H1 (cell line): ENCODE results near the gene HSPB1. TPM values are rescaled to one million over a fixed set of nuclear protein-coding genes. Genes with fewer than 3 reads are reported as not detected.

ENCODE experiments used
- CTCF ChIA-PET: fragments of 300-600 bp; sonication (Branson Sonifier 250); formaldehyde crosslinking; loops from one replicate; lab custom pipeline; 2021; ENCODE audit not compliant: partially characterized antibody; lab: Charles Lee
- POLR2A ChIA-PET: fragments of 300-600 bp; sonication (Branson Sonifier 250); formaldehyde crosslinking; loops from one replicate; lab custom pipeline; 2021; ENCODE audit warnings: inconsistent platforms; ENCODE audit not compliant: partially characterized antibody; lab: Charles Lee
- DNase-seq, 2 experiments: peaks; one replicate each; pipeline versions ENCODE4 v3.0.0 to v3.0.0-alpha.2; 2010 to 2022; ENCODE audit warnings: low spot score in 2 of 2, low read depth in 1 of 2, mixed read lengths in 1 of 2
- FAIRE-seq: peaks from 2 replicates; lab custom pipeline; 2011; peaks lifted over from hg19 to GRCh38; lab: Jason Lieb, UNC
- H2AFZ ChIP-seq: 2 replicates; pipeline ENCODE4 v1.8.1; 2012; ENCODE audit warnings: low read length, inconsistent platforms
- H2AK5ac ChIP-seq: 2 replicates; pipeline ENCODE4 v1.6.1; 2013; ENCODE audit warnings: low read depth, low read length
- H2BK120ac ChIP-seq: replicated peaks from 2 replicates; pipeline ENCODE3; 2013; ENCODE audit warnings: low read depth, low read length, inconsistent platforms
- H2BK12ac ChIP-seq: 2 replicates; pipeline ENCODE4 v1.6.1; 2013; ENCODE audit warnings: low read depth, low read length
- H2BK15ac ChIP-seq: 2 replicates; pipeline ENCODE4 v1.6.1; 2013; ENCODE audit warnings: low read length
- H2BK20ac ChIP-seq: 2 replicates; pipeline ENCODE4 v1.6.1; 2013; ENCODE audit warnings: low read length
- H2BK5ac ChIP-seq: 2 replicates; pipeline ENCODE4 v1.6.1; 2013; ENCODE audit warnings: low read depth, low read length
- H3K14ac ChIP-seq: 2 replicates; pipeline ENCODE4 v1.6.1; 2013; ENCODE audit warnings: inconsistent platforms; ENCODE audit not compliant: insufficient read length
- H3K18ac ChIP-seq: 2 replicates; pipeline ENCODE4 v1.6.1; 2013; ENCODE audit warnings: low read length; ENCODE audit errors: extremely low read depth
- H3K23ac ChIP-seq: 2 replicates; pipeline ENCODE4 v1.6.1; 2013; ENCODE audit warnings: inconsistent platforms; ENCODE audit not compliant: insufficient read length
- H3K23me2 ChIP-seq: 2 replicates; pipeline ENCODE4 v1.6.1; 2013; ENCODE audit warnings: low read depth, low read length
- H3K27ac ChIP-seq: 2 replicates; pipeline ENCODE4 v1.6.1; 2011; ENCODE audit warnings: low read depth, low read length, inconsistent platforms
- H3K27me3 ChIP-seq, 4 experiments: replicated peaks in 1 of 4; 1 replicate in 1 of 4; 2 replicates in 3 of 4; pipeline versions ENCODE4 v1.6.1 to v1.8.1; 2011 to 2013; ENCODE audit warnings: low read length in 3 of 4, mild to moderate bottlenecking in 3 of 4, inconsistent platforms in 2 of 4, mixed read lengths in 2 of 4, moderate library complexity in 1 of 4; ENCODE audit not compliant: control insufficient read depth in 3 of 4, insufficient read depth in 3 of 4; ENCODE audit errors: extremely low read depth in 1 of 4
- H3K36me3 ChIP-seq, 4 experiments: 2 replicates each; pipeline versions ENCODE4 v1.6.1 to v1.8.1; 2011 to 2013; ENCODE audit warnings: mild to moderate bottlenecking in 4 of 4, low read length in 3 of 4, moderate library complexity in 2 of 4, control low read depth in 1 of 4, inconsistent platforms in 1 of 4; ENCODE audit not compliant: insufficient read depth in 4 of 4, control insufficient read depth in 2 of 4
- H3K4ac ChIP-seq: replicated peaks from 2 replicates; pipeline ENCODE3; 2013; ENCODE audit warnings: low read length, low read depth, mixed read lengths, inconsistent platforms; ENCODE audit not compliant: insufficient read length
- H3K4me1 ChIP-seq, 4 experiments: replicated peaks in 1 of 4; 1 replicate in 1 of 4; 2 replicates in 3 of 4; pipeline versions ENCODE4 v1.6.1 to v1.8.1; 2011 to 2013; ENCODE audit warnings: low read length in 3 of 4, inconsistent platforms in 2 of 4, mixed read lengths in 1 of 4; ENCODE audit not compliant: insufficient read depth in 4 of 4, control insufficient read depth in 3 of 4
- H3K4me2 ChIP-seq, 2 experiments: 2 replicates each; pipeline versions ENCODE4 v1.6.1 to v1.8.1; 2011 to 2013; ENCODE audit warnings: low read depth in 2 of 2, low read length in 2 of 2, control low read depth in 1 of 2, inconsistent platforms in 1 of 2, mild to moderate bottlenecking in 1 of 2; ENCODE audit not compliant: insufficient read depth in 1 of 2
- H3K4me3 ChIP-seq, 4 experiments: fragments of 200-600, 300-600 bp in 1 of 4; sonication (generic), shearing (Covaris generic), sonication (Bioruptor Twin) in 1 of 4; 2 replicates each; pipeline versions ENCODE4 v1.5.1 to v1.8.1; 2011 to 2016; ENCODE audit warnings: low read length in 4 of 4, low read depth in 3 of 4, control low read depth in 2 of 4, inconsistent platforms in 2 of 4, mild to moderate bottlenecking in 2 of 4, mixed read lengths in 1 of 4, moderate library complexity in 1 of 4; ENCODE audit not compliant: insufficient read depth in 2 of 4; ENCODE audit errors: extremely low read depth in 1 of 4
- H3K56ac ChIP-seq: replicated peaks from 2 replicates; pipeline ENCODE3; 2013; ENCODE audit warnings: low read depth, mild to moderate bottlenecking, mixed read lengths, low read length, inconsistent platforms; ENCODE audit not compliant: insufficient read length
- H3K79me1 ChIP-seq: 2 replicates; pipeline ENCODE4 v1.6.1; 2013; ENCODE audit warnings: low read depth, low read length, control low read depth
- H3K79me2 ChIP-seq, 2 experiments: 2 replicates each; pipeline versions ENCODE4 v1.6.1 to v1.8.1; 2012 to 2013; ENCODE audit warnings: low read length in 2 of 2, mild to moderate bottlenecking in 2 of 2, inconsistent platforms in 1 of 2; ENCODE audit not compliant: insufficient read depth in 2 of 2, control insufficient read depth in 1 of 2
- H3K9ac ChIP-seq, 4 experiments: replicated peaks in 1 of 4; 1 replicate in 1 of 4; 2 replicates in 3 of 4; pipeline versions ENCODE4 v1.6.1 to v1.8.1; 2011 to 2013; ENCODE audit warnings: low read depth in 3 of 4, low read length in 3 of 4, control low read depth in 2 of 4, mild to moderate bottlenecking in 2 of 4, moderate library complexity in 2 of 4, inconsistent platforms in 1 of 4; ENCODE audit errors: extremely low read depth in 1 of 4
- H3K9me3 ChIP-seq, 2 experiments: 2 replicates each; pipeline versions ENCODE4 v1.6.1 to v1.8.1; 2012 to 2013; ENCODE audit warnings: mild to moderate bottlenecking in 2 of 2, moderate library complexity in 2 of 2, control low read depth in 1 of 2, inconsistent platforms in 1 of 2, low read depth in 1 of 2, low read length in 1 of 2, mixed read lengths in 1 of 2; ENCODE audit not compliant: insufficient read depth in 2 of 2
- H4K20me1 ChIP-seq, 2 experiments: replicated peaks in 1 of 2; 2 replicates each; pipeline versions ENCODE3 to v1.8.1; 2011 to 2013; ENCODE audit warnings: inconsistent platforms in 2 of 2, low read length in 2 of 2, mild to moderate bottlenecking in 1 of 2; ENCODE audit not compliant: insufficient read depth in 2 of 2, control insufficient read depth in 1 of 2
- H4K5ac ChIP-seq: 2 replicates; pipeline ENCODE4 v1.6.1; 2013; ENCODE audit warnings: low read length, low read depth, mixed read lengths, inconsistent platforms; ENCODE audit not compliant: insufficient read length
- H4K8ac ChIP-seq: 2 replicates; pipeline ENCODE4 v1.8.0; 2013; ENCODE audit warnings: mild to moderate bottlenecking, moderate library complexity, low read length, inconsistent platforms; ENCODE audit not compliant: insufficient read depth; ENCODE audit errors: extremely low read depth
- H4K91ac ChIP-seq: replicated peaks from 2 replicates; pipeline ENCODE3; 2013; ENCODE audit warnings: low read length, mixed read lengths, inconsistent platforms; ENCODE audit not compliant: insufficient read length
- POLR2A ChIP-seq, 2 experiments: IDR thresholded peaks; 1 replicate in 1 of 2; 2 replicates in 1 of 2; pipeline ENCODE4 v1.6.1; 2011; ENCODE audit warnings: low read depth in 2 of 2, low read length in 2 of 2, mild to moderate bottlenecking in 2 of 2; ENCODE audit errors: control extremely low read depth in 1 of 2
- POLR2AphosphoS5 ChIP-seq: IDR thresholded peaks from 2 replicates; pipeline ENCODE4 v1.6.1; 2011; ENCODE audit warnings: low read depth, low read length
- RBBP5 ChIP-seq: IDR thresholded peaks from 2 replicates; pipeline ENCODE4 v1.7.1; 2012; ENCODE audit warnings: low read depth, mild to moderate bottlenecking, inconsistent platforms, low read length, moderate library complexity, borderline replicate concordance
- TEAD4 ChIP-seq: IDR thresholded peaks from 2 replicates; pipeline ENCODE4 v1.6.1; 2012; ENCODE audit warnings: low read depth, low read length, inconsistent platforms, mixed read lengths
- WGBS, 2 experiments: shearing (Covaris generic) in 1 of 2; methylation state at CpG; one replicate each; pipeline versions ENCODE4 v1.1.6 to v1.1.7; 2013 to 2015; ENCODE audit warnings: low lambda C conversion rate in 2 of 2, mixed read lengths in 2 of 2, inconsistent platforms in 1 of 2, low coverage in 1 of 2, missing lambda C conversion rate in 1 of 2; ENCODE audit not compliant: insufficient replicate concordance in 2 of 2, insufficient coverage in 1 of 2, insufficient read length in 1 of 2; ENCODE audit errors: extremely low coverage in 1 of 2, missing lambda C conversion rate in 1 of 2; 5-methylcytosine and 5-hydroxymethylcytosine counted together
- polyA plus RNA-seq, 7 experiments: library from polyadenylated mRNA; depleted of rRNA in 3 of 7; stranded (reverse) in 5 of 7; unstranded in 2 of 7; fragments of >200 nt in 5 of 7; fragments of 200-250 nt in 2 of 7; gene quantifications; 1 replicate in 5 of 7; 2 replicates in 1 of 7; 4 replicates in 1 of 7; pipeline versions ENCODE4 v1.2.1 to v1.2.3, GENCODE V29; 2011 to 2013; ENCODE audit warnings: missing spikeins in 2 of 7, mixed read lengths in 2 of 7
- total RNA-seq: library from RNA; stranded (reverse); fragmentation: NEBNext Ultra II Directional; extraction: Animal tissue kit (Norgen Biotek cat#: 25700); gene quantifications from 2 replicates; pipeline ENCODE4 v1.2.1, GENCODE V29; 2021

Gene HSPB1
- total and polyA plus RNA-seq, 2 of the 8 experiments (the other 6 are each of a cell fraction or from before 2014, with no cell fraction given), result 165 to 254 TPM

DNA sequence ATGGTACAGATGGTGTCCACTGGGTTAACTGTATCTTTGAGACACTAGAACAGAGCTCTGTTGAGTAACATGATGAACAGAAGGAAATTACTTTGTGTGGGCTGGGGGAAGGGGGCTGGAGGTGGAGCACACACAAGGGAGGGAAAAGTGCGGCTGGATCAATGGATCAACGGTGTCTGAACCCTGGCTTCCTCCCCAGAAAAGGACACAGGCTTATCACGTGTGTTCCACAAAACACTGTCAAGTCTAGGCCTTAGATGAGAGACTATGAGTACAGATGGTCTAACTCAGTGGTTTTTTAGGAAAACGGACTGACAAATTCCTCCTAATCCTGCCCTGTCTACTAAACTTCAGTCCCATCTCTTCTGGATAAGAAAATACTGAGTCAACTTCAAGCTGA is 27.8 kb downstream of the HSPB1 start:
- Histone ChIP-seq H3K79me1 (peaks cover 7% of the 10 kb centered on the region), H3K56ac (no peak overlapping the region), H3K79me2 (peaks cover 11 to 87% of the 10 kb centered on the region in 2 experiments), H3K18ac (no peak overlapping the region), H3K9ac (no peak overlapping the region; a peak in 1 of 7 replicates), H3K27ac (no peak overlapping the region), H3K4me2 (no peak overlapping the region), H3K27me3 (no peaks in the 10 kb centered on the region), H3K23me2 (no peaks in the 10 kb centered on the region), H4K91ac (no peak overlapping the region), H2AK5ac (no peak overlapping the region), H2BK120ac (no peak overlapping the region), H4K8ac (no peak overlapping the region), H2BK5ac (no peak overlapping the region), H2BK20ac (no peak overlapping the region), H3K4me1 (peaks cover 0 to 4% (median under 1%) of the 10 kb centered on the region in 4 experiments; a peak in 2 of 7 replicates), H2BK15ac (no peak overlapping the region), H4K5ac (no peak overlapping the region), H3K36me3 (peaks cover 22 to 58% (median 46%) of the 10 kb centered on the region in 4 experiments), H3K14ac (no peak overlapping the region), H3K9me3 (no peaks in the 10 kb centered on the region), H3K4ac (no peak overlapping the region), H4K20me1 (peaks cover 40 to 43% of the 10 kb centered on the region in 2 experiments), H3K23ac (no peak overlapping the region), H2AFZ (no peak overlapping the region), H2BK12ac (no peak overlapping the region), H3K4me3 (no peak overlapping the region)
- ChIA-PET CTCF (interaction anchor here (0.9 to 2.2 kb wide), 7 partner anchors 8 to 152 kb away, joined by 3 to 5 read pairs (median 3); no protein-coding TSS in a partner anchor), POLR2A (interaction anchor here (1.8 to 15.6 kb wide), 4 partner anchors 8 to 24 kb away, joined by 9 to 249 read pairs (median 12); partner anchors contain the start of gene YWHAG)
- TF ChIP-seq TEAD4, result no peak
- 0 out of 2 replicates have a peak, but pooled peaks have one; percentile 21 for TF ChIP-seq POLR2AphosphoS5
- TF ChIP-seq RBBP5, result no peak
- peak in 1 of 2 experiments; percentile 8; a peak in 1 of 3 replicates for TF ChIP-seq POLR2A (IDR thresholded peaks at IDR 0.05; ENCODE audit: control extremely low read depth in 1 of 2, low read depth in 2 of 2, low read length in 2 of 2)
- FAIRE-seq (no peak), DNase-seq (no peak)
- 89% methylated on average over 4 of the region's 4 CpGs; no CpG with 5 or more reads in 1 of the 2 experiments for WGBS, 2 experiments
